GM18870 (cell line): ENCODE measurements around the gene SUSD1.

ENCODE experiments used
- ATAC-seq: cut with Tn5 transposase; IDR thresholded peaks from one replicate; pipeline ENCODE4 v1.9.1; 2021; ENCODE audit warnings: moderate library complexity; ENCODE audit not compliant: unreplicated experiment

SUSD1 gene

DNA sequence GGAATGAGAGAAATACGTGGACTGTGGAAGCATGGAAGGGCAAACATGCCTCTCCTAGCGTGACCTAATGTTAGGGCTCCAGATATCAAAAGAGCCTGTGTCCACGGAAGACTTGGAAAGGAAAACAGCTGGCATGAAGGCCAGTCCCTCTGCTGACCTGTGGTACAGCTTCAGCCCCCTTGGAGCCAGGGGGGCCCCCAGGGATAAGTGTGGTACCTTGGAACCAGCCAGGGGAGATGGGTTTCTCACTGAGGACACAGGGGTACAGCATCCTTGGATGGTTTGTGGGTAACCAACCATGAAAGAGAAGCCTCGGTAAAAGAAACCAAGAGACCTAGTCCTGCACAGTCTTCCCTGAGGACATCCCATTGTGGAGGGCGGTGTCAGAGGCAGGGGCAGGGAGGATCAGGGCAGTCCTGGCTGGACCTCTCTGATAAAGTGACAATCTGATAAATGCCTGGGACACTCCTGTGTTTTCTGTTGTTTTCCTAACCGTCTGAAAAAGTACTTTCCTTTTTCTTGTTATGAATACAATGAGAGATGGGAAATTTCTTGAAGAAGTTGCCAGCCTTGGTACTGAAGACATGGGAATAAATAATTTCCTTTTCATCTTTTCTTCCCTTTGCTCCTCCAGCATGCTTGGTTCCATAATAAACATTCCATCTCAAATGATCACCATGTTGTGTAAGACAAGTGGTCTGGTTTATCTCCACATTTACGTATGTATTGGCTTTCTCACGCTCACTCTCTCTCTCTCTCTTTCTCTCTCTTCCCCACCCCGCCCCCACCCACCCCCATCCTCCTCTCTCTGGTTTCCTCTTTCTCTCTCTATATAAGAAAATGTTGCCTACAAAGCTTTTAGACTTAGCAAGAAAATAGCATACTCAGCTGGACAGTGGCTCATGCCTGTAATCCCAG lies 102.1 kb downstream of the SUSD1 start:
- no peak for ATAC-seq

DNA sequence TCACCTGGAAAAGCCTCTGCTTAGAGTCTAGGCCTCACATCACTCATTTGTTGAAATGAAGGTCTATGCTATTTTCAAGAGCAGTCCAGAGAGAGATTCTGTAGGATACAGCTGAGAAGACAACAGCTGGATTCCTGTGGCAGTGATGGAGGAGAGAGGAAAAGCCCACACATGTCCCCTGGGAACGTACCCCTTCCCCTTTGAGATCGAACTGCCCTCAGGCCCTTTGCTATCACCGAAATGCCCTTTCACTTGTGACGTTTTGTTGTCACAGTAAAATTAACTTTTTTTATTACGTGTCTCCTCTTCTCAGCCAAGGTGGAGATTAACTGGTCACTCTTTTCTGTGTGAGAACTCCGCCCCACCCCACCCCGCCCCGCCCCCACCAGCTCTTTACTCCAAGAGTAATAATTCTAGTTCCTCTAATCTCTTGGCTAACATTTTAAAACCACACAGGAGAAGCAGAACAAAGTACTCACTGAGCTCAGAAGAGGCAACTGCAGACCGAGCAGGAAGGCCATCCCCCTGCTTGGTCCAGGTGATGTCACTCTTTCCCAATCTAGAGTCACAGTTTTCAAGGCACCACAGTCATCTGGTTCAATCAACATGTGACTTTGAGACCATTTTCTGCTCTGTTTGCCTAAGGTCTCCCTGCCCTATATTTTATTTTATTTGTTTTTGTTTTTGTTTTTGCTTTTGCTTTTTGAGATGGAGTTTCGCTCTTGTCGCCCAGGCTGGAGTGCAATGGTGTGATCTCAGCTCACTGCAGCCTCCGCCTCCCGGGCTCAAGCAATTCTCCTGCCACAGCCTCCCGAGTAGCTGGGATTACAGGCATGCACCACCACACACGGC lies 105.6 kb downstream of the SUSD1 start:
- ATAC-seq = no peak

DNA sequence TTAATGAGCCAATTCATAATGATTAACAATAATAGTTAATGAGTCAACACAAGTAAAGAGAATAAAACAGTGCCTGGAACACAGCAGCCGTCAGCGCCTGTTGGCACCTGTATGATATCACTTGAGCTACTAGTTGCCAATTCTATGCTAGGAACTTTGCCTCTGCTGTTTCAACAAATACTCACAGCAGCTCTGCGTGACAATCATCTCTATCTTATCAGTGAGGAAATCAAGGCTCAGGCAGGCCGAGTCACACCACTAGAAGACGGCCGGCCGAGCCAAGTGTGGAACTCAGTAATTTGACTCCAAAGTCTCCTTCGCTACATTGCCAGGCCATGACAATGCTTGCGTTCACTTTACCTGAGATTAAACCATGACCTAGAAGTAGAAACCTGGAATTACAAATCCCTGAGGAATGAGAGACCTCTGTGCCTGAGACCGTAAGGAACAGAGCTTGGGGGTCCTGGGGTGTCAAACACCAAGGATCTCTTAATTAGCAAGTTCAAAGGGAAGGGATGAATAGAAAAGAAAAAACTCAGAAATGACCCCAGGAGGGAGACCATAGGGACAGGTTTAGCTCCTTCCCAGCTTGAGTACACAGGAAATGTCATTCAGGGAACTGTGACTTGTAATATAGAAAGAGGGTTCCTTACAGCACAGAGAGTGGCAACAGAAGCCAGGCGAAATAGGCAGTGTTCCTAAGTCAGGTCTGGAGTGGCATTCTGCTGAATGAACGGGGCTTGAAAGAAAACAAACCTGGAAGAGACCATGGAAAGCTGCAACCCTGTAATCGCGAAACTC lies 109.1 kb downstream of the SUSD1 start:
- ATAC-seq = no peak

- ATAC-seq = no peak
Observed at GRCh38 chr9:112064871-112065270, 110.2 kb downstream of the SUSD1 start.

- no peak for ATAC-seq
Observed at GRCh38 chr9:112063586-112063985, 111.5 kb downstream of the SUSD1 start.

- ATAC-seq = no peak
Observed at GRCh38 chr9:112063151-112063550, 111.9 kb downstream of the SUSD1 start.

GRCh38 chr9:112061152-112061740 lies 113.9 kb downstream of the SUSD1 start:
- peak; percentile 82 for ATAC-seq

- ATAC-seq = no peak
Observed at GRCh38 chr9:112059966-112060320, 115.2 kb downstream of the SUSD1 start.

DNA sequence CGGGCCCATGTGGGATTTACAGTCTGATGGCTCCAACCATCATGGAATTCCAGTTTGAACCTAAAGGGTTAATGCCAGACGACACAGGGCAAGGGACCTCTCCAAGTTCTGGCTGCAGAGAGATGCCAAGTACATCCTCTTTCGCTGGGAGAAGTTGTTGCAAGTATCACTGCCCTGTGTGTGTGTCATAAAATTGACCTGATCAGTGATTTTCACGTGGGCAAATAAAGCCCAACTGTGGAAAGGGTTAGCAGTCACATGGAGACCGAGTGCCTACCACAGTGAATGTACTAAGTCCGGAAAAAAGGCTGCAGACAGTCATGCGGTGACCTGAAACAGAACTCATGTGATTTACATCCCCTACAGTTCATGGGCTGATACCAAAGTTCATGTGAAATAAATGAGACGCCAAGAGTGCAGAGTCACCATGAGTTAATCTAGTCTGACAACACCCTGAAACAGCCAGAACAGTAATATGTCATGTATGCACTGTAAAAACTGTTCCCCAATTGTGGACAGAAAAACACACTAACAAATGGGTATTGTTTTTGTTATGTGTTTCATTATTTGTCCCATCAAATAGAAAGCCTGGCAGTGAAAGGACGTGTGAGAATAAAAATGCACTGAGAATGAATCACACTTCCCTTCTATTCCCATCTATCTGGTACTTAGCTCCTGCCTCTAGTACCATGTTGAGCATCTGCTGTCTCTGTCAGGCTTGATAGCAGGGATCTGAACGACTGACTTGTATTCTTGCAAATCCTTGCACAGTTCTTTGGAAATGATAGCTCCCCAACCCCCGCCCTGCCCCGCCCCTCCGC lies 115.7 kb downstream of the SUSD1 start:
- ATAC-seq = no peak

- no peak for ATAC-seq
Observed at GRCh38 chr9:112056996-112057395, 118.1 kb downstream of the SUSD1 start.

- ATAC-seq = no peak
Observed at GRCh38 chr9:112054916-112055315, 120.2 kb downstream of the SUSD1 start.

- no peak for ATAC-seq
Observed at GRCh38 chr9:112051812-112052211, 123.3 kb downstream of the SUSD1 start.

GRCh38 chr9:112050544-112051475 lies 124.3 kb downstream of the SUSD1 start:
- no peak for ATAC-seq

- ATAC-seq = no peak
Observed at GRCh38 chr9:112049811-112050516, 125.1 kb downstream of the SUSD1 start.

- ATAC-seq = no peak
Observed at GRCh38 chr9:112048924-112049691, 126.0 kb downstream of the SUSD1 start.

DNA sequence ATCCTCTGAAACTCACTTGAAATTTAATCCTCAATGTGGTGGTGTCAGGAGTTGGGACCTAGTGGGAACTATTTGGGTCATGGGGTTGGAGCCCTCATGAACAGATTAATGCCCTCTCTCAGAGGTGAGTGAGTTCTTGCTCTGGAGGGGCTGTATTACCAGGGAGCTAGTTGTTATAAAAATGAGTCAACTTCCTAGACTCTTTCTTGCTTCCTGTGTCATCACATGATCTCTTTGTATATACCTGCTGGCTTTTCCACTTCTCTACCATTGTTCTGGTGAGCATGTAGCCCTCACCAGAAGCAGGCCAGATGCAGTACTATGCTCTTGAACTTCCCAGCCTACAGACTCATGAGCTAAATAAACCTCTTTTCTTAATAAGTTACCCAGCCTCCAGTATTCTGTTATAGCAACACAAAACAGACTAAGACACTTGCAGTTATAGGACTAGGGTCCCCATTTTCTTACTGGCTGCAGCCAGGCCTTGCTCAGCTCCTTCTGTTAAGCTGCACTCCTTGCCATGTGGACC lies 127.5 kb downstream of the SUSD1 start:
- ATAC-seq = no peak

GRCh38 chr9:112046181-112046580 lies 128.9 kb downstream of the SUSD1 start:
- ATAC-seq = no peak
